PC-3 (cell line): Measurements from ENCODE around the gene POMT1. TPM values are rescaled to one million over a fixed set of nuclear protein-coding genes. Genes with fewer than 3 reads are reported as not detected.
A peak's percentile ranks its signal among the peaks of the same experiment; 100 is the strongest.

Source experiments
- ATAC-seq: fragments of 200-7000 bp; cut with Tn5 transposase; 2 replicates; pipeline ENCODE4 v1.9.1; 2020; ENCODE audit warnings: mild to moderate bottlenecking, moderate library complexity
- BruUV-seq: library from RNA; stranded (reverse); fragments of 400-500 nt; replicated peaks from 2 replicates; lab custom pipeline; 2021; lab: Mats Ljungman, UMichigan
- CTCF ChIA-PET: fragments of 300-600 bp; sonication (Branson Sonifier 250); formaldehyde crosslinking; loops from one replicate; lab custom pipeline; 2022; ENCODE audit warnings: antibody characterized with exemption; lab: Charles Lee
- POLR2A ChIA-PET: fragments of 300-600 bp; sonication (Branson Sonifier 250); formaldehyde crosslinking; loops from one replicate; lab custom pipeline; 2022; ENCODE audit warnings: antibody characterized with exemption; ENCODE audit not compliant: unreplicated experiment; lab: Charles Lee
- DNase-seq: peaks from one replicate; pipeline ENCODE4 v3.0.0-alpha.2; 2015
- H2AFZ ChIP-seq: fragments of 300-600 bp; sonication (generic); 2 replicates; pipeline ENCODE4 v1.6.0; 2016; ENCODE audit warnings: antibody characterized with exemption, low read length
- H3F3A ChIP-seq: fragments of 300-600 bp; sonication (generic); one replicate; pipeline ENCODE4 v1.6.0; 2017; ENCODE audit warnings: antibody characterized with exemption, low read length, control low read depth, mild to moderate bottlenecking; ENCODE audit not compliant: unreplicated experiment
- H3K27ac ChIP-seq: fragments of 300-600 bp; sonication (generic); 2 replicates; pipeline ENCODE4 v1.5.1; 2016; ENCODE audit warnings: mild to moderate bottlenecking, low read length
- H3K27me3 ChIP-seq: fragments of 300-600 bp; sonication (generic); 2 replicates; pipeline ENCODE4 v1.6.1; 2016; ENCODE audit warnings: low read length, mixed read lengths
- H3K36me3 ChIP-seq: fragments of 300-600 bp; sonication (generic); 2 replicates; pipeline ENCODE4 v1.6.1; 2016; ENCODE audit warnings: low read depth, mixed run types, low read length, mixed read lengths
- H3K4me1 ChIP-seq: fragments of 300-600 bp; sonication (generic); 2 replicates; pipeline ENCODE4 v1.5.1; 2016; ENCODE audit warnings: low read length; ENCODE audit not compliant: insufficient read depth
- H3K4me2 ChIP-seq: fragments of 300-600 bp; sonication (generic); 2 replicates; pipeline ENCODE4 v1.6.0; 2016; ENCODE audit warnings: low read length
- H3K4me3 ChIP-seq: fragments of 300-600 bp; sonication (generic); 2 replicates; pipeline ENCODE4 v1.5.1; 2016; ENCODE audit warnings: mild to moderate bottlenecking, low read length, mixed read lengths
- H3K79me2 ChIP-seq: fragments of 300-600 bp; sonication (generic); 2 replicates; pipeline ENCODE4 v1.6.1; 2017; ENCODE audit warnings: low read length, mixed read lengths
- H3K9ac ChIP-seq: fragments of 300-600 bp; sonication (generic); 2 replicates; pipeline ENCODE4 v1.6.0; 2016; ENCODE audit warnings: mild to moderate bottlenecking, low read length
- H3K9me2 ChIP-seq: fragments of 300-600 bp; sonication (generic); replicated peaks from 2 replicates; pipeline ENCODE4 v1.6.1; 2016; ENCODE audit warnings: mixed run types, low read length, mixed read lengths
- H3K9me3 ChIP-seq: fragments of 300-600 bp; sonication (generic); 2 replicates; pipeline ENCODE4 v1.6.1; 2016; ENCODE audit warnings: low read length, mixed read lengths
- H4K20me1 ChIP-seq: fragments of 300-600 bp; sonication (generic); 2 replicates; pipeline ENCODE4 v1.6.1; 2016; ENCODE audit warnings: low read length, mixed read lengths
- EZH2 ChIP-seq: fragments of 300-600 bp; sonication (generic); IDR thresholded peaks from one replicate; pipeline ENCODE4 v1.6.1; 2017; ENCODE audit warnings: antibody characterized with exemption, mild to moderate bottlenecking, low read length; ENCODE audit not compliant: unreplicated experiment
- EZH2phosphoT487 ChIP-seq: fragments of 300-600 bp; sonication (generic); IDR thresholded peaks from 2 replicates; pipeline ENCODE4 v1.6.1; 2018; ENCODE audit warnings: mild to moderate bottlenecking, antibody characterized with exemption, low read length, borderline replicate concordance
- intact Hi-C: fragments of 100-400 bp; cut with micrococcal nuclease; formaldehyde crosslinking; loops from 2 replicates; pipeline ENCODE4 v1.9.0; 2023
- total RNA-seq: library from RNA; depleted of rRNA; stranded (reverse); fragments of >200 nt; gene quantifications from 2 replicates; pipeline ENCODE4 v1.2.3, GENCODE V29; 2014
- TF ChIP-seq, protein P1 (sequence below): fragments of 300-600 bp; sonication (generic); conservative IDR thresholded peaks from 2 replicates; pipeline ENCODE4 v1.5.1; 2017; ENCODE audit warnings: antibody characterized with exemption, low read depth, mild to moderate bottlenecking, low read length

The POMT1 gene
- total RNA-seq, 1 experiment from 2014 or later = 24.1 TPM

DNA sequence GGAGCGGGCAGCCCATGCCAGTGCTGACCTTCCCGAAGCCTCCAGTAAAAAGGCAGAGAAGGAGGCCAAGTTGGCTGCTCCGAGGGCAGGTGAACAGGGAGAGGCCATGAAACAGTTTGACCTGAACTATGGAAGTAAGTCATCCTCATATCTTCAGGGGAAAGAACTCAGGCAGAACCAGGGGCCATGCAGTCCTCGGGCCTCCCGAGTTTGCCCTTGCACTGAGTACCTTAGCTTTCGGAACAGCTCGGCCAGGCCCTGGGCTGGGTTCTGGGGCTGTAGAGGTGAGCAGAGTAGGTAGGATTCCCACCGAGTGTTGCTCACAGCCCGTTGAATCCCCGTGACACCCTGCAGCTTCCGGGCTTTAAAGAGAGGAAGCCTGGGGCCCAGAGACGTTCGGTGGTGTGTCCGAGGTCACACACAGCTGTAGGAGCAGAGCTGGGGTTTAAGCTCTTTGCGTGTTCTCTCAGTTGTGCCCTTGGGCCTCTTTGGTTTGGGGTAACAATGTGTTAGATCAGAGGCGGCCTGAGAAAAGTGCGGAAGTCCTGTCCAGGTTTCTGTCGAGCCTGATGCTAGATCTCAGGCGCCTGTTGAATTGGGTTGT, 24.8 kb upstream of the POMT1 start:
- H3K9me3 ChIP-seq = no peaks in the 10 kb centered on the region
- no peak for DNase-seq
- TF ChIP-seq EZH2 (no peak), EZH2phosphoT487 (no peak)
- TF ChIP-seq, protein P1, sequence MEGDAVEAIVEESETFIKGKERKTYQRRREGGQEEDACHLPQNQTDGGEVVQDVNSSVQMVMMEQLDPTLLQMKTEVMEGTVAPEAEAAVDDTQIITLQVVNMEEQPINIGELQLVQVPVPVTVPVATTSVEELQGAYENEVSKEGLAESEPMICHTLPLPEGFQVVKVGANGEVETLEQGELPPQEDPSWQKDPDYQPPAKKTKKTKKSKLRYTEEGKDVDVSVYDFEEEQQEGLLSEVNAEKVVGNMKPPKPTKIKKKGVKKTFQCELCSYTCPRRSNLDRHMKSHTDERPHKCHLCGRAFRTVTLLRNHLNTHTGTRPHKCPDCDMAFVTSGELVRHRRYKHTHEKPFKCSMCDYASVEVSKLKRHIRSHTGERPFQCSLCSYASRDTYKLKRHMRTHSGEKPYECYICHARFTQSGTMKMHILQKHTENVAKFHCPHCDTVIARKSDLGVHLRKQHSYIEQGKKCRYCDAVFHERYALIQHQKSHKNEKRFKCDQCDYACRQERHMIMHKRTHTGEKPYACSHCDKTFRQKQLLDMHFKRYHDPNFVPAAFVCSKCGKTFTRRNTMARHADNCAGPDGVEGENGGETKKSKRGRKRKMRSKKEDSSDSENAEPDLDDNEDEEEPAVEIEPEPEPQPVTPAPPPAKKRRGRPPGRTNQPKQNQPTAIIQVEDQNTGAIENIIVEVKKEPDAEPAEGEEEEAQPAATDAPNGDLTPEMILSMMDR = no peak
- no peak for ATAC-seq
- no peaks in the 10 kb centered on the region for H3K9me2 ChIP-seq
- H3F3A ChIP-seq = no peaks in the 10 kb centered on the region
- no peak overlapping the region for H3K4me2 ChIP-seq
- H3K4me1 ChIP-seq = no peaks in the 10 kb centered on the region
- no peak overlapping the region for H3K27ac ChIP-seq
- no peaks in the 10 kb centered on the region for H3K27me3 ChIP-seq
- H3K4me3 ChIP-seq = no peak overlapping the region
- H3K9ac ChIP-seq = no peak overlapping the region
- intact Hi-C loops = no loop called here
- 0 out of 2 replicates have a peak, but pooled peaks cover 3% of the 10 kb centered on the region for H4K20me1 ChIP-seq
- ChIA-PET CTCF (no interaction called here), POLR2A (no interaction called here)
- H3K79me2 ChIP-seq = no peaks in the 10 kb centered on the region
- H3K36me3 ChIP-seq = peaks cover 34% of the 10 kb centered on the region
- H2AFZ ChIP-seq = no peak overlapping the region
- no TSS peak for BruUV-seq

GRCh38 chr9:131478421-131478868, 24.3 kb upstream of the POMT1 start:
- Histone ChIP-seq H3F3A (no peaks in the 10 kb centered on the region), H3K27ac (no peak overlapping the region), H3K9ac (no peak overlapping the region), H3K4me2 (no peak overlapping the region), H3K36me3 (peaks cover 36% of the 10 kb centered on the region), H4K20me1 (0 out of 2 replicates have a peak, but pooled peaks cover 3% of the 10 kb centered on the region), H3K27me3 (no peaks in the 10 kb centered on the region), H3K4me3 (no peak overlapping the region), H3K9me3 (no peaks in the 10 kb centered on the region), H2AFZ (no peak overlapping the region), H3K4me1 (no peaks in the 10 kb centered on the region), H3K79me2 (no peaks in the 10 kb centered on the region), H3K9me2 (no peaks in the 10 kb centered on the region)
- peak; percentile 33 for DNase-seq
- CTCF ChIA-PET = no interaction called here
- POLR2A ChIA-PET = no interaction called here
- intact Hi-C loops = no loop called here
- no peak for ATAC-seq
- BruUV-seq = no TSS peak
- no peak for TF ChIP-seq EZH2
- TF ChIP-seq EZH2phosphoT487 = no peak
- TF ChIP-seq, protein P1 = peak; percentile 60

- no peak overlapping the region for H3K9ac ChIP-seq
- no peaks in the 10 kb centered on the region for H3K4me1 ChIP-seq
- H3F3A ChIP-seq = no peaks in the 10 kb centered on the region
- no peaks in the 10 kb centered on the region for H3K27me3 ChIP-seq
- TF ChIP-seq, protein P1 = no peak
- no peak for TF ChIP-seq EZH2
- H3K27ac ChIP-seq = no peak overlapping the region
- H2AFZ ChIP-seq = no peak overlapping the region
- ChIA-PET CTCF (no interaction called here), POLR2A (no interaction called here)
- intact Hi-C loops = no loop called here
- no peak overlapping the region for H3K4me2 ChIP-seq
- H3K4me3 ChIP-seq = no peak overlapping the region
- H3K9me3 ChIP-seq = no peaks in the 10 kb centered on the region
- no peaks in the 10 kb centered on the region for H3K79me2 ChIP-seq
- no peak for ATAC-seq
- 0 out of 2 replicates have a peak, but pooled peaks cover 3% of the 10 kb centered on the region for H4K20me1 ChIP-seq
- no peaks in the 10 kb centered on the region for H3K9me2 ChIP-seq
- H3K36me3 ChIP-seq = peaks cover 37% of the 10 kb centered on the region
- no TSS peak for BruUV-seq
- no peak for DNase-seq
Measured at GRCh38 chr9:131478911-131479310, 23.8 kb upstream of the POMT1 start.
